Esophagus squamous epithelium (tissue), 4 donors: Measurements from ENCODE around the gene AOPEP.

Source experiments
- POLR2A ChIP-seq, 4 donors: fragments of 450-650 bp; IDR thresholded peaks; one replicate each; pipeline ENCODE4 v1.6.1; 2017; ENCODE audit warnings: antibody characterized with exemption in 4 of 4, mild to moderate bottlenecking in 4 of 4, moderate library complexity in 3 of 4
- TF ChIP-seq, protein P1 (sequence below), 6 experiments: fragments of 450-650 bp in 4 of 6; fragments of 200-600 bp in 2 of 6; sonication (generic) in 2 of 6; IDR thresholded peaks; one replicate each; pipeline ENCODE4 v1.5.1; 2016 to 2019; ENCODE audit warnings: antibody characterized with exemption in 6 of 6, mild to moderate bottlenecking in 4 of 6, moderate library complexity in 4 of 6

DNA sequence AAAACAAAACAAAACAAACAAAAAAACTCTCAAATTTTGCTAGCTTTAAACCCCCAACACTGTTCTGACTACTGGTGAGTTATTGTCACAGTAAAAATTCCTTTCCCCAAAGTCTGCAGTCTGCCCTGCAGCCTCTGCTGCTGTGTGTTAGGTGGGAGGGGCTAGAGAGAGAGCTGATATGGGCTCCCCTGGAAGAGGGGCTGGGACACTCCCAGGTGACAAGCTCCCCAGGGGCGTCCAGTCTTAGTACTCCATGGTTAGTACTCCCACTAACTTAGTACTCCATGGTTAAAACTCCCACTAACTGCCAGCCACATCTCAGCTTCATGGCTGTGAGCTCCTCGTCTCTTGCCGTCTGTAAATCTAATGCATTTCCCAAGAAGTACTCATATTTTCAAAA, 399.2 kb downstream of the AOPEP start:
- TF ChIP-seq, protein P1, sequence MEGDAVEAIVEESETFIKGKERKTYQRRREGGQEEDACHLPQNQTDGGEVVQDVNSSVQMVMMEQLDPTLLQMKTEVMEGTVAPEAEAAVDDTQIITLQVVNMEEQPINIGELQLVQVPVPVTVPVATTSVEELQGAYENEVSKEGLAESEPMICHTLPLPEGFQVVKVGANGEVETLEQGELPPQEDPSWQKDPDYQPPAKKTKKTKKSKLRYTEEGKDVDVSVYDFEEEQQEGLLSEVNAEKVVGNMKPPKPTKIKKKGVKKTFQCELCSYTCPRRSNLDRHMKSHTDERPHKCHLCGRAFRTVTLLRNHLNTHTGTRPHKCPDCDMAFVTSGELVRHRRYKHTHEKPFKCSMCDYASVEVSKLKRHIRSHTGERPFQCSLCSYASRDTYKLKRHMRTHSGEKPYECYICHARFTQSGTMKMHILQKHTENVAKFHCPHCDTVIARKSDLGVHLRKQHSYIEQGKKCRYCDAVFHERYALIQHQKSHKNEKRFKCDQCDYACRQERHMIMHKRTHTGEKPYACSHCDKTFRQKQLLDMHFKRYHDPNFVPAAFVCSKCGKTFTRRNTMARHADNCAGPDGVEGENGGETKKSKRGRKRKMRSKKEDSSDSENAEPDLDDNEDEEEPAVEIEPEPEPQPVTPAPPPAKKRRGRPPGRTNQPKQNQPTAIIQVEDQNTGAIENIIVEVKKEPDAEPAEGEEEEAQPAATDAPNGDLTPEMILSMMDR (IDR thresholded peaks at IDR 0.05), result no peak
- no peak for TF ChIP-seq POLR2A (IDR thresholded peaks at IDR 0.05)
